Measurements from ENCODE around the gene CDK14.

Gene CDK14

DNA sequence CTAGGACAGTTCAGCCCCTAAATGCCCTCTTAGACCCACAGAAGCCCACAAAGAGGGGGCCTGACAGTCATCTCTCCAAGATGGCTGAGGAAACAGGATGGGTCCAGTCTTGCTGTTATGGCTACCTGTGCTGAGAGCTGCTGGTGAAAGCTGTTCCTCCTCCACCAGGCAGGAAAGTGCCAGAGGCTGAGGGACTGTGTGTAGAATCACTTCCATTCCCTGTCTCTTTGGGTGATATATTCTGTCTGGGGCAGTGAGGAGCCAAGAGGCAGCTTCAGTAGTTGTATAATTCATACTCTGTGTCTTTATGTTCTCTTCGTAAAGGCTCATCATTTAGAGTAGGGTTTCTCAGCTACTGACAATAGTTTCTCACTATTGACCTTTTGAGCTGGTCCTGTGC lies 425.8 kb downstream of the CDK14 start:
- Histone ChIP-seq H3K79me2 (ENCODE audit: low read length) (peaks cover 9% of the 10 kb centered on the region; the same call in 1 of the 2 replicates), H3K27ac (ENCODE audit: low read length) (no peak overlapping the region), H3F3A (ENCODE audit: insufficient read depth, low read length) (no peaks in the 10 kb centered on the region), H4K20me1 (ENCODE audit: insufficient read depth, low read length) (no peaks in the 10 kb centered on the region), H3K4me1 (ENCODE audit: low read length) (peaks cover 8% of the 10 kb centered on the region; the same call in 1 of the 2 replicates), H3K36me3 (replicated peaks; ENCODE audit: insufficient read depth, low read length) (no peaks in the 10 kb centered on the region), H3K9ac (ENCODE audit: low read length) (no peak overlapping the region), H3K9me2 (replicated peaks; ENCODE audit: insufficient read depth, low read length) (no peaks in the 10 kb centered on the region), H3K27me3 (replicated peaks; ENCODE audit: insufficient read depth, low read length) (no peaks in the 10 kb centered on the region), H2AFZ (ENCODE audit: low read length) (no peak overlapping the region), H3K4me3 (ENCODE audit: low read length) (no peak overlapping the region), H3K4me2 (ENCODE audit: low read depth, low read length) (no peak overlapping the region), H3K9me3 (replicated peaks; ENCODE audit: insufficient read depth, low read length) (no peaks in the 10 kb centered on the region)
- no peak for TF ChIP-seq EZH2phosphoT487 (IDR thresholded peaks at IDR 0.05; ENCODE audit: low read length)
- TF ChIP-seq, protein P1, sequence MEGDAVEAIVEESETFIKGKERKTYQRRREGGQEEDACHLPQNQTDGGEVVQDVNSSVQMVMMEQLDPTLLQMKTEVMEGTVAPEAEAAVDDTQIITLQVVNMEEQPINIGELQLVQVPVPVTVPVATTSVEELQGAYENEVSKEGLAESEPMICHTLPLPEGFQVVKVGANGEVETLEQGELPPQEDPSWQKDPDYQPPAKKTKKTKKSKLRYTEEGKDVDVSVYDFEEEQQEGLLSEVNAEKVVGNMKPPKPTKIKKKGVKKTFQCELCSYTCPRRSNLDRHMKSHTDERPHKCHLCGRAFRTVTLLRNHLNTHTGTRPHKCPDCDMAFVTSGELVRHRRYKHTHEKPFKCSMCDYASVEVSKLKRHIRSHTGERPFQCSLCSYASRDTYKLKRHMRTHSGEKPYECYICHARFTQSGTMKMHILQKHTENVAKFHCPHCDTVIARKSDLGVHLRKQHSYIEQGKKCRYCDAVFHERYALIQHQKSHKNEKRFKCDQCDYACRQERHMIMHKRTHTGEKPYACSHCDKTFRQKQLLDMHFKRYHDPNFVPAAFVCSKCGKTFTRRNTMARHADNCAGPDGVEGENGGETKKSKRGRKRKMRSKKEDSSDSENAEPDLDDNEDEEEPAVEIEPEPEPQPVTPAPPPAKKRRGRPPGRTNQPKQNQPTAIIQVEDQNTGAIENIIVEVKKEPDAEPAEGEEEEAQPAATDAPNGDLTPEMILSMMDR (IDR thresholded peaks at IDR 0.05; ENCODE audit: low read length): no peak
- TF ChIP-seq EZH2 (optimal IDR thresholded peaks at IDR 0.05; ENCODE audit: low read depth, low read length): no peak
- DNase-seq: no peak

DNA sequence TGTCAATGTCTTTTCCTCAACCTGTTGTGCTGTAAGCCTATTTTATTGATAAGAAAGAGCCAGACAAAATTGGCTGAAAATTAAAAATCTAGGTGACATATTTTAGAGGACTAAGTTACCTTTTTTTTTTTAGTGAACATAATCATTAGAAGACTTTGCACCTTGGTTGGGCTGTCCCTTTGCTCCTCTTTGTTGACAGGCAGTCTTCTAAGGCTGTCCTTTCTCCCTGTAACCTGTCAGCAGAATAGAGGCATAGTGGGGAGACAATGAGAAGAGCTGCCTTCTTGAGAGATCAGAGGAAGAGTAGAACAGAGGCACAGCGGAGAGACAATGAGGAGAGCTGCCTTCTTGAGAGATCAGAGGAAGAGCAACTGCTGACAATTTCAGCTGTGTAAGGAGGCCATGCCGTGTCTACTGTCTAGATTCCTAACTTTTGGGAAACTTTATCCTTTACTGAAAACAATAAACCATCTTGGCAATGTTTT lies 429.8 kb downstream of the CDK14 start:
- TF ChIP-seq EZH2 (optimal IDR thresholded peaks at IDR 0.05; ENCODE audit: low read depth, low read length) (no peak), EZH2phosphoT487 (IDR thresholded peaks at IDR 0.05; ENCODE audit: low read length) (no peak)
- TF ChIP-seq, protein P1 (IDR thresholded peaks at IDR 0.05; ENCODE audit: low read length): no peak
- H3K27me3 ChIP-seq (replicated peaks; ENCODE audit: insufficient read depth, low read length): no peaks in the 10 kb centered on the region
- H3K27ac ChIP-seq (ENCODE audit: low read length): no peak overlapping the region
- H3K4me1 ChIP-seq (ENCODE audit: low read length): peaks cover 8% of the 10 kb centered on the region; the same call in 1 of the 2 replicates
- H3K4me3 ChIP-seq (ENCODE audit: low read length): no peak overlapping the region
- no peaks in the 10 kb centered on the region for H3K36me3 ChIP-seq (replicated peaks; ENCODE audit: insufficient read depth, low read length)
- peaks cover 33% of the 10 kb centered on the region for H3K79me2 ChIP-seq (ENCODE audit: low read length)
- H2AFZ ChIP-seq (ENCODE audit: low read length): no peak overlapping the region
- no peak for DNase-seq
- no peaks in the 10 kb centered on the region for H3K9me2 ChIP-seq (replicated peaks; ENCODE audit: insufficient read depth, low read length)
- H3F3A ChIP-seq (ENCODE audit: insufficient read depth, low read length): no peaks in the 10 kb centered on the region
- no peaks in the 10 kb centered on the region for H3K9me3 ChIP-seq (replicated peaks; ENCODE audit: insufficient read depth, low read length)
- no peak overlapping the region for H3K4me2 ChIP-seq (ENCODE audit: low read depth, low read length)
- no peaks in the 10 kb centered on the region for H4K20me1 ChIP-seq (ENCODE audit: insufficient read depth, low read length)
- no peak overlapping the region for H3K9ac ChIP-seq (ENCODE audit: low read length)

DNA sequence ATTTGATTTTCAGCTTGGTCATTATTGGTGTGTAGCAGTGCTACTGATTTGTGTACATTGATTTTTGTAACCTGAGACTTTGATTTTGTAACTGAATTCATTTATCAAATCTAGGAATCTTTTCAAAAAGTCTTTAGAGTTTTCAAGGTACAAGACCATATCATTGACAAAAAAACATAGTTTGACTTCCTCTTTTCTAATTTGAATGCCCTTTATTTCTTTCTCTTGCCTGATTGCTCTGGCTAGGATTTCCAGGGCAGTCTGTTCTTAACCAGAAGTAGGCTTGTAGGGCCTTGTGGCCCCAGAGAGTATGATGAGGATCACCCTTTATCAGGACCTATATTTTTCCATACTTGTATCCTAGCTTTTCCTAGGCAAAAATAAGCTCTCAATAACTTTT lies 433.6 kb downstream of the CDK14 start:
- H3K4me3 ChIP-seq (ENCODE audit: low read length): no peak overlapping the region
- H3F3A ChIP-seq (ENCODE audit: insufficient read depth, low read length): no peaks in the 10 kb centered on the region
- H3K9me2 ChIP-seq (replicated peaks; ENCODE audit: insufficient read depth, low read length): no peaks in the 10 kb centered on the region
- H3K27me3 ChIP-seq (replicated peaks; ENCODE audit: insufficient read depth, low read length): no peaks in the 10 kb centered on the region
- no peak overlapping the region for H3K9ac ChIP-seq (ENCODE audit: low read length)
- H3K36me3 ChIP-seq (replicated peaks; ENCODE audit: insufficient read depth, low read length): no peaks in the 10 kb centered on the region
- H3K79me2 ChIP-seq (ENCODE audit: low read length): peaks cover 41% of the 10 kb centered on the region
- no peak overlapping the region for H3K27ac ChIP-seq (ENCODE audit: low read length)
- no peak overlapping the region for H2AFZ ChIP-seq (ENCODE audit: low read length)
- no peaks in the 10 kb centered on the region for H3K9me3 ChIP-seq (replicated peaks; ENCODE audit: insufficient read depth, low read length)
- H3K4me1 ChIP-seq (ENCODE audit: low read length): peaks cover 8% of the 10 kb centered on the region; the same call in 1 of the 2 replicates
- no peak overlapping the region for H3K4me2 ChIP-seq (ENCODE audit: low read depth, low read length)
- TF ChIP-seq, protein P1 (IDR thresholded peaks at IDR 0.05; ENCODE audit: low read length): no peak
- TF ChIP-seq EZH2 (optimal IDR thresholded peaks at IDR 0.05; ENCODE audit: low read depth, low read length): no peak
- DNase-seq: no peak
- H4K20me1 ChIP-seq (ENCODE audit: insufficient read depth, low read length): no peaks in the 10 kb centered on the region
